Measurements from ENCODE around the gene MED12L. TPM values are rescaled to one million over a fixed set of nuclear protein-coding genes. Genes with fewer than 3 reads are reported as not detected.
"Not testable (repeated sequence)": the region's sequence is repeated elsewhere in the genome, so short reads cannot be mapped to it uniquely, and the experiment has no call there.

The MED12L gene
- total RNA-seq, 1 donor from 2014 or later = 0.32 TPM

DNA sequence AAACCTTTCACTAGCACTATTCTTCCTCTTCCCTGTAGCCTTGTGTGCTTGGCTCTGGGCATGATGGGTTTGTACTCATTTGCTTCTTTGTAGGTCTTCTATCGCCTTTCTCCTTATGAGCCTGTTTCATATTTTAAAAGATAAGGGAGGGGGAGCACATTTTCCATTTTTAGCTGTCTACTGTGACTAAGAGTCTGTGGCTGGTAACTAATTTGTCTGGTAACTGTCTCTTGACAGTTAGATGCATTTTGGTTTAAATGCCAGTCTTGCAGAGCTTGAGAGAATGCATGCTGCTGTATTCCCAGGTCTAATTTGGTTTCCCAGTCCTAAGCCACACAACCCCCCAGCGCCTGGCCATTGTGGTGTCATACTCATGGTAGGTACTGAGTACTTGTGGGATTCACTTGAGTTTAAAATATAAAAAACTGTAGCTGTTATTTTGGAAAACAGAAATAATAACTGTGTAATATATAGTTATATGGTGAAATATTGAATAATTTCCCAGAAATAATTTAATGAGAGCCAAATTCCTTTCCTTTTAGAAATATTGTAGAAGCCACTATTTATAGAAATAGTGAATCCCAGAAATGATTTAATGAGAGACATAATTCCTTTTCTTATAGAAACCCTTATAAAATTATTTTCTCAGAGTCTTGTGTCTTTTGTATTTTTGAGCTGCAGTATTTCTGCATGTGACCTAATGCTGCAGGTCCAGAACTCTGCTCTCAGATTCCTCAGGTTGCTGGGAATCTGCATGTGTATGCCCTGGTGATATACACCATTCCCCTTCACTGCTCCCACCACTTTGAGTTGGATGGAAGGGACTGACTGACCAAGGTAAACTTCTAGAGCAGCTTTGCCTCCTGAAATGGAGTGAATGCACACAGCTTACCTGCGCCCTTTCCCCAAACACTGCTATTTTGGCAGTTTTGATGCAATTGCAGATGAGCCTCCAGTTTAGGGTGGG, 131.5 kb downstream of the MED12L start:
- ATAC-seq = no peak

DNA sequence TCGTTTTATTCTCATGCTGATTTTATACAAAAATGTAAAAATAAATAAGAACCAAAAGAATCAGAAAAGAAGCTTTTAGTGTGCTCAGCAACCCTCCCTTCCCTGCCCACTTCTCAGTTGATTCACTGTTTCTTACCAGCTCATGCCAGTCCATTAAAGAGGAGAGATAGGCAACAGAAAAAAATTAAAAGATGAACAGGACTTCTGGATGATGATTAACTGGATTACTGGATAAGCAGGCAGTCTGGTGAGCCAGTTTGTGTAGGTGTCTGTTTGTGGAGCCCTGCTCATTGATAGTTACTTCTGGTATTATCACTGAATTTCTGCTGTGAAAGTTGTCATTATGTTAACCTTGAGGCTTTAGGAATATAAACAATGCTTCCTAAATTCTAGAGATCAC, 132.7 kb downstream of the MED12L start:
- ATAC-seq = no peak

DNA sequence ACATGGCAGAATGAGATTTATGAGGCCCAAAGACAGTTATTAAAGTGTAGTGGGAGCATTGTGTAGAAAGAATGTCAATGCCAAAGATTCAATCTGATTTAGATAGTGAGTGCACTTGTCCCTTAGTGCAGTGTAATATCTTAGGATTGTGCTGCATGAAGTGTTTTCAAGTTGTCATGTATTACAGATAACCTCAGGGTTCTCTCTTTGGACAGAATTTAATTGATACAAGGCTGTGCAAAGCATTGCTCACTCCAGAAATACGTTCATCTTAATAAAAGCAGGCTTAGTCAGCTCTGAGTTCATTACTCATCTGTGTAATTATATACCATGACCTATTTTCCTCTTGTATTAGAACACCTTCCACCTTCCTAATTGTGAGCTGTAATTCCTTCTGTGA, 133.6 kb downstream of the MED12L start:
- peak; percentile 90 for ATAC-seq

DNA sequence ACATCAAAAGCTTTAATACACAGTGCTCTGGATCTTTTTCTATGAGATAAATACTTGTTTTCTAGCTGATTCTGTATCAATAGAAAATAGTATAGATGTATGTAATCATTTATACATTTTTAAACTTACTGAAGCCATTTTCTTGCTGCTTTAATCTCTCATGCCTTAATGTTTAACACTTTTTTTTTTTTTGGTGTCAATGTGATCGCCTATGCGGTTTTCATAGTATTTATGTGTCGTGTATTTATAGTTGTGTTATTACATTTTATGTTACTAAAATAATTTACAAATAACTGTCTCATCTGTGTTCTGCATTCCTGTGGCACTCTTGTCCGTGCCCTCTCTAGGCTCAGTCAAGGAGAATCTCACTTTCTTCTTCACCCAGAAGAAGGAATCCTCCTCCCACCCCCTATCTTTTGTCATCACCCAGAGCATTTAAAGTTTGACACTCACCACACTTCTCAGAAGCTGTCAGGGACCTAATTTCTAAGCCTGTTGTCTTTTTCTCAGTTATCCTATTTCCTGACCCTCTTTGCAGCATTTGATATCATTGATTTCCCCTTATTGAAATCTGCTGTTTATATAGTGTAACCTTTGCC, 138.9 kb downstream of the MED12L start:
- no peak for ATAC-seq

DNA sequence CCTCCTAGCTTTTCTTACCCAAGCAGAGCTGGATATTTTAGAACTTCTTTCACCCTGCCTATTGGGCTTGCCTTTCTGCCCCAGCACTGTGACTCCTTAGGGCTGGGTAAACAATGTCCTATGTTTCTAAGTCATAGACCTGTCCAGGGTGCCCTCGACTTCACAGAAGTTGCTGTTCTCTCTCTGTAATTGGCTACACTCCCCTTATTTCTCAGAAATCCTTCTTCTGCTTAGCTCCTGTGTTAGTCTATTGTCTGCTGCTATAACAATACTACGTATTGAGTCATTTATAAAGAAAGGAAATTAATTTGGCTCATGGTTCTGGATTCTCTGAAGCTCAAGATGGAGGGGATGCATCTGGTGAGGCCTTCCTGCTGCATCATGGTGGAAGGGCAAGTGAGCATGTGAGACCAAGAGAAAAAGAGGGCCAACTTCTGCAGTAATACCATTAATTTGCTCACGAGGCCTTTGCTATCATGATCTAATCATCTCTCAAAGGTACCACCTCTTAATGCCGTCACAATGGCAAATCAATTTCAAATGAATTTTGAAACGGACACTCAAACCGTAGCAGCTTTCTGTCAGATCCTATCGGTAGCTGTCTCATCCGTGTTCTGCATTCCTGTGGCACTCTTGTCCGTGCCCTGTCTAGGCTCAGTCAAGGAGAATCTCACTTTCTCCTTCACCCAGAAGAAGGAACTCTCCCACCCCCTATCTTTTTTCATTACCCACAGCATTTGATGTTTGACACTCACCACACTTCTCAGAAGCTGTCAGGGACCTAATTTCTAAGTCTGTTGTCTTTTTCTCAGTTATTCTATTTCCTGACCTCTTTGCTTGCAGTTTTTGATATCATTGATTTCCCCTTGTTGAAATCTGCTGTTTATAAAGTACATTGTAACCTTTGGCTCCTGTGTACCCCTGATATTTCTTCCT, 139.8 kb downstream of the MED12L start:
- no peak for ATAC-seq

DNA sequence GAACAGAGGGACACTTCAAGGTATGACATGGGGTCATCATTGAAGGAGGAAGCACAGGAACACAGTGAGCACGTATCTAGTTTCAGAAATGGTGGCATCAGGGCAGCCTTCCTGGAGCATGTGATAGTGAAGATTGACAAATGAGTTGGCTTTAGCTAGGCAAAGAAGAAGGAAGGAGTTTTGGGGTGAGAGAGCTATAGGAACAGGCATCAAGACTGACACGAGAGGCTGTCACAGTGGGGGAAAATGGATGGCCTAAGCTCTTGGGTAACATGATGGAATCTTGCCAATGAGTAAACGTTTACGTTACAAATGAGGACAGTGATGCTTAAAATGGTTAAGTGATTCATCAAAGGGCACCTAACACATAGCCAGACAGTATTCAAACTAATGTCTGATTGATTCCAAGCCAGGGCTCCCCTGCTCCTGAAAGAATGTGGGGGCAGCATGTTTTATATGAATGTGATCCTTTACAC, 140.7 kb downstream of the MED12L start:
- ATAC-seq = peak; percentile 46

DNA sequence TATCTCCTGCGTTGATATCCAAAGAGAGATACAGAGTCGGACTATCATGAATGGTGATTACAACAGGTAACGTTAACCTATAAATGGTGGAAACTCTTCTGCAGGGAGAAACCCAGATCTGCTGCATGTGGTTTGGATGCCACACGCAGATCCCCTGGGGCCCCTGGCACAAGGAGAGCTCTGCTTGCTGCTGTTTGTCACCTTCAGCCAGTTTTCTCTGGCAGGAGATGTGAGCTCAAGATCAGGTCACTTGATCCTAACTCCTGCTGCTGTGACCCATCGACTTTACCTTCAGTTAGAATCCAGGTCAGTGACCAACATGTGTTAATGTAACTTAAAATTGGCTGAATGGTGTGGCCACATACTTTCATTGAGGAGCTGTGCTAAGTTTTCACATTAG, 141.4 kb downstream of the MED12L start:
- ATAC-seq = no peak

DNA sequence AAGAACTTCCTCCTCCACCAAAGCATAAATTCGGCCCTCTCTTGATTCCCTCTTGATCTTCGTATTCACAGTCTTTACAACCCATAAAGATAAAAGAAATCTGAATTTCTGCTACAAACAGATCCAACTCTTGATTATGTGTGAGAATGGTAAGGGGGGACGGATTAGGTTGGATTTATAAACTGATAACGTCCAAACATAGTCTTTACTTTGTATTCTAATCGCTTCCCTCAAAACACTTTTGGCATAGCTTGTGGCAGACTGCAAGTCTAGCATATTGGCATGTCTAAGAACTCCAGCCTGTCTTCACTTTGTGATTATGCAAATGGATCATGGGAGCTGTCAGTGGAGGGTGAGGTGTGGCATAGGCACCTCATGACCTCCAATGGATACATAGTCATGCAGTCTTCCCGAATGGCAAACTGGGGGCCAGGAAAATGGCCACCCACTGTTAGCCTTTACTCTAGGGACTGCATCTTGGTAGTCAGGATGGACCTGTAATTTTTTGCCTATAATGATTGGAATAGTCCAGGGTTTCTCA, 141.9 kb downstream of the MED12L start:
- ATAC-seq = peak; percentile 12

DNA sequence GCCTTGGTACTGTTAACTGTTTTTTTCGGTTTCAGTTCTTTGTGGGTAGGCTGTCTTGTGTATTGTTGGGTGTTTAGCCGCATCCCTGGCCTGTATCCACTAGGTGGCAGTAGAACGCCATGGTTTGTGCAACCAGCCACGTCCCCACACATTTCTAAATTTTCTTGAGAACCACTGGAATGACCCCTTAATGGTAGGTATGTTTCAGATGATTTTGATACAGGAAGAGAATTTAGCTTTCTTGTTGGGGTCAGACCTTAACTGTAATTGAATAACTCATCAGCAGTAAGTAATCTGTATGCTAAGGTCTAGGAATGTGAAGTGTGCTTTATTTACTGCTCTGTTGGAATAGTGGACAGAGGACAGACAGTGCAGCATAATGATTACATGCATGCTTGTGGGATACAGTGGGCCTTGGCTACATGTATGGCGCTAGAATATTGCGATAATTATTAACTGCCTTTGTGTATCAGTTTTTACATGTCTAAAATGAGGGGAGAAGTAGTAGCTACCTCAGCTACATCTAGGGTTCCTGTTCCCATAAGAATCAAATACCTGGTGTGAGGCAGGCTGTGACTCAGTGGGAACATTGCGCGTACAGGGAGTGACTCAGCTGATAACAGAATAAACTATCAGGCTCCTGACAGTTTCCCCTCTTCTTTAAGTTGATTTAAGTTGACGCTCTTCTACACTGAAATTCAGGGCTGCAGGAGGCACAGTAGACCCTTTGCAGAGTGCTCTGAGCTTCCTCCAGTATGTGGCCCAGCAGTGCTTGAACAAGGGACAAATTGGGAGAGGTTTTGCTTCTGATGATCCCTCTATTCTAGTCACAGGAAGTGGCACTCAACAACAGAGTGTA, 142.6 kb downstream of the MED12L start:
- ATAC-seq = peak; percentile 86

DNA sequence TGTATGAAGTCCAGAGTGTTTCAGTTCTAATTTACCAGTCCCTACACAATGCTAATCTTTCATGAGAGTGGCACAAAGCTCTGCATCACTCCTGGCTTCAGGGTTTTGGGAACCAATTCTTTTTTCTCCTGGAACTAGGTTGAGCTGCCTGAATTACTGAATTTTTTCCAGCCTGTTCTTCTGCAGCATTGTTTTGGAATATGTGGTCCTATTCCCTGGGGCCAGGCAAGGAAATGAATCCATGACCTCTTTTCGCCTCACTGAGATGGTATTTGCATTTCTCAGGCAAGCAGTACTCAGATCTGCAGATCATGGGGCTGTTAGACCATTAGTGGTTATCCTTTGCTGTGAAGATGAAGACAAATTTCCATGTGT, 143.2 kb downstream of the MED12L start:
- no peak for ATAC-seq

DNA sequence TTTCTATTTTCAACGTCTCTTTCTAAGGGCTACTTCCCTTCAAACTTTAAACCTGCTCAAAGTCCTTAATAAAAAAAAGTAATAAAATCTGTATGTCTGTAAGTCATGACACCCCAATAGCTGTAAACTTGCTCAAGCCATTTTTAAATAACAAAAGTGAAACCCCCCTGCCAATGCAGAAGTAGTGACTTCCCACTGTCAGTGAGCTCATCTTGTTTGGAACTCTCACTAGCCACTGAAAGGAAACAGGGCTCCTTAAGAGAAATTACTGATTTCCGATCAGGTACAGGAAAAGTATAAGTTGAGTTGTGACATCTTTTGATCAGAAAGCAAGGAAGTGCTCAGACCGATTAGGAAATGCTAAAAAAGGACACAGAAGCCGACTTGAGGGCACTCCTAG, 145.2 kb downstream of the MED12L start:
- ATAC-seq = no peak

DNA sequence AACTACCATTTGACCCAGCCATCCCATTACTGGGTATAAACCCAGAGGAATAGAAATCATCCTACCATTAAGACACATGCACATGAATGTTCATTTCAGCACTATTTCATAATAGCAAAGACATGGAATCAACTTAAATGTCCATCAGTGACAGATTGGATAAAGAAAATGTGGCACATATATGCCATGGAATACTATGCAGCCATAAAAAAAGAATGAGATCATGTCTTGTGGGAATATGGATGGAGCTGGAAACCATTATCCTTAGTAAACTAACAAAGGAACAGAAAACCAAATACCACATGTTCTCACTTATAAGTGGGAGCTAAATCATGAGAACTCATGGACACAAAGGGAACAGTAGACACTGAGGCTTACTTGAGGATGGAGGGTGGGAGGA, 146.9 kb downstream of the MED12L start:
- not testable (repeated sequence) for ATAC-seq

DNA sequence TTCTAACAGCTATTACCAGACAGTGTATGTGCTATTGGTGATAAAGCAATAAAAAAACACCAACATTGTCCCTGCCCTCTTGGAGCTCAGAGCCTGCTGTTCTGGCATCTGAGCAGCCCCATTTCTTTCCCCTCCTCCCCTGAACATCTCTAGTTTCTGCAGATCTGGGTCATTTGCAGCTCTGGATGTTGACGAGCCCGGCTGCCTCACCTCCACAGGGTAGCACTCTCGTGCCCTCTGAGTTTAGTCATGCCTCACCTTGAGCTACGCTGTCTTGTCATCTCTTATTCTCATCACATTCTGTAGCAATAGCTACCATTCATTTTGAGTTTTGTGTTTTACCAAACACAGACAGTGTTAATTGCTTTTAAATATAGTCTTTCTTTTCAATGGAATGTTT, 147.5 kb downstream of the MED12L start:
- no peak for ATAC-seq

DNA sequence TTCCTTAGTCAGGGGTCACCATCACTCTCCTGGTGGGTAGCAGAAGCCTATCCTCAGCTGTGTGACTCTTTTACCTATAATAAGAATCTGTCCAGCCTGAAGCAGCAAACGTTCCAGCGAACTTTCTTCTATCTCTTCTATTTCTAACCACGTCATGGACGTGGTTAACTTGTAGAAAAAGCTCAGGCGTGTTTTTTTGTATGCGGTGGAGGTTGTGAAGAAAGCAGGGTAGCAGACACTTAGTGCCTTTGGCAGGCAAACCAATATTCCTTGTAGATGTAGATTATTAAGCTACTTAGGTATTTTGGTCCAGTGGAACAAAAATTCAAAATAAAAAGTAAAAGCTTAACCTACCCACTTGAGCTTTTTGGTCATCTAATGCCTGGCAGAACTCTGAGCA, 149.4 kb downstream of the MED12L start:
- no peak for ATAC-seq

DNA sequence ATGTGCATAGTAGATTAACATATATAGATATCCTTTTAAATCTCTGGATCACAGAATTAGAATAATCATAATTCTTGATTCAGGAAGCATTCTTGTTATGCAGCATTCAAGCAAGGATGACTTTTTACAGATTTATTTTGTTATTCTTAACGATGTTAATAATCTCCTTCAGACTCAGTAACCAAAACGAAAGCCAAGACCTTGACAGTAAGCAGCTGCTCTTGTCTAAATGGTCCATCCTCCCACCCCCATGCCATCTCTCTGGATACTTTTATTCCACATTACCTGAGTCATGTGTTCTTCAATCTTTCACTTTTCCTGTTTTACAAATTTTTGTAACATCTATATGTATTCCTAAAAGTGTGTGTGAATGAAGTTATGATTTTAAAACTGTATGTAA, 150.9 kb downstream of the MED12L start:
- ATAC-seq = no peak

DNA sequence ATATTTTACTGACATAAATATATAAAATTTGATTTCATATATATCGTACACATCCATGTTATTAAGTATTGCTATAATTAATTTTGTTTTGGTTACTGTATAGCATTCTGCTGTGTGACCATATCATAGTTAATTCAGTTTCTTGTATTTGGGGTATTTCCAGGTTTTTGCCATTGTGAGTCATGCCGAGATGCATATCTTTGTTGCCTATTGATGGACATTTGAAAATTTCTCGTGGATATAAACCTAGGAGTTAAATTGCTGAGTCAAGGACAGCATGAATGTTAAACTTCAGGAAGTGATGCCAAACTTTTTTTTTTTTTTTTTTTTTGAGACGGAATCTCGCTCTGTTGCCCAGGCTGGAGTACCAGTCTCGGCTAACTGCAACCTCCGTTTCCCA, 151.3 kb downstream of the MED12L start:
- ATAC-seq = no peak

DNA sequence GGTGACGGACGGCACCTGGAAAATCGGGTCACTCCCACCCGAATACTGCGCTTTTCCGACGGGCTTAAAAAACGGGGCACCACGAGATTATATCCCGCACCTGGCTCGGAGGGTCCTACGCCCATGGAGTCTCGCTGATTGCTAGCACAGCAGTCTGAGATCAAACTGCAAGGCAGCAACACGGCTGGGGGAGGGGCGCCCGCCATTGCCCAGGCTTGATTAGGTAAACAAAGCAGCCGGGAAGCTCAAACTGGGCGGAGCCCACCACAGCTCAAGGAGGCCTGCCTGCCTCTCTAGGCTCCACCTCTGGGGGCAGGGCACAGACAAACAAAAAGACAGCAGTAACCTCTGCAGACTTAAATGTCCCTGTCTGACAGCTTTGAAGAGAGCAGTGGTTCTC, 156.5 kb downstream of the MED12L start:
- ATAC-seq = not testable (repeated sequence)

DNA sequence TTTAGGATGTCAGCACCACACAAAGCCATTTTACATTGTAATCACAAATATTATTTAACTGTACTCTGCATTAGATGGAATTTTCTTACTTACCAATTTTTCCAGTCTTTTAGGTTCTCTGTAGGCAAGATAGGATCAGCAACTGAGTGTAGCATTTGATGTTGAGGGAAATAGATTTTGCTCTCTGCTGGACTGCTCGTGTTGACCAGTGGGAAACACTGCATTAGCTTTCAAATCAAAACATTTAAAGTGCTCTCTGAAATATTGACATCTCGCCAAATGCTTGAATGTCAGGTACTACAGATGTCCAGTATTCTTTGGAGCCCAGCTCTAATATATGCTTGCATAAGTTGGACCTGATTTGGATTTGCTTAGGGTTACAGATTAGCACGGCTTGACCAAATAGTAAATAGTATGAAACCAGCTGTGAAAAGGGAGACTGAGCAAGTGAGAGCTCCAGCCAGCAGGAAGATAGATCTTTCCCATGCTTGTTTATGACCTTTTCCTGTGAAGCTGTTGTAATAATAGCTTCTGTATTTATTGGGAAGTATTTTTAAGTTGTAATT, 163.4 kb downstream of the MED12L start:
- no peak for ATAC-seq

DNA sequence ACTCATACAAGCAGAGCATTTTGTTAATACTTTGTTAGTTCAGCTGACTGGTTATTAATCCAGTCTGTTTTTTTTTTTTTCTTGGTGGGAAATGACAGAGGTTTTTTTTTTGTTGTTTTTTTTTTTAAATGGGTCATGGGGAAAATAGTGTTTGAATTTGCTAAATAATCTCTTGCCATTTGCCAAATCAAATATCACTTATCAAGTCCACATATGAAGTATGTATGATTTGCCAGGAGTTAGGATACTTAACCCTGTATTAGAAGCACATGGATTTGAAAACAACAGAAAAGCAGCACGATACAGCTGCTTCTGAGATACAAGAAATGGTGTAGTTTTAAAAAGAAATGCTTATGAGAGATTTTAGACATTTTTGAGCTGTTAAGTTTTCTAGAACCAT, 171.3 kb downstream of the MED12L start:
- ATAC-seq = no peak

DNA sequence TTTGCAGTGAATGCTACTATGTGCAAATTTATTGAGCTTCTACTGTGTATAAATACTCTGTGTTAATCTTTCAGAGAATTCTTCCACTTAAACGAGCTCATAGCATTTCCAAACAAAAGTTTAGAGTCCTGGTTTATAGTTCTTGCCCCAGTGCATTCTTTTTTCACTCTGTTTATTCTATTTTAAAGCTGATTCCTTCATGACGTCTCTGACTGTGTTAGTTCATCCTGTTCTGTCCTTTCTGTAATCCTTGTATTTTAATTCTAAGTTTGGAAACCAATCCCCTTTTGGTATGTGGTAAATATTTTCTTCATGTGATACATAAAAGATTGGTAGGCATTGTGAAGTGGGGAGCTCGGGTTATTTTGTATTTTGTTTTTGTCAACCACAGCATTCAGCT, 174.2 kb downstream of the MED12L start:
- ATAC-seq = no peak

DNA sequence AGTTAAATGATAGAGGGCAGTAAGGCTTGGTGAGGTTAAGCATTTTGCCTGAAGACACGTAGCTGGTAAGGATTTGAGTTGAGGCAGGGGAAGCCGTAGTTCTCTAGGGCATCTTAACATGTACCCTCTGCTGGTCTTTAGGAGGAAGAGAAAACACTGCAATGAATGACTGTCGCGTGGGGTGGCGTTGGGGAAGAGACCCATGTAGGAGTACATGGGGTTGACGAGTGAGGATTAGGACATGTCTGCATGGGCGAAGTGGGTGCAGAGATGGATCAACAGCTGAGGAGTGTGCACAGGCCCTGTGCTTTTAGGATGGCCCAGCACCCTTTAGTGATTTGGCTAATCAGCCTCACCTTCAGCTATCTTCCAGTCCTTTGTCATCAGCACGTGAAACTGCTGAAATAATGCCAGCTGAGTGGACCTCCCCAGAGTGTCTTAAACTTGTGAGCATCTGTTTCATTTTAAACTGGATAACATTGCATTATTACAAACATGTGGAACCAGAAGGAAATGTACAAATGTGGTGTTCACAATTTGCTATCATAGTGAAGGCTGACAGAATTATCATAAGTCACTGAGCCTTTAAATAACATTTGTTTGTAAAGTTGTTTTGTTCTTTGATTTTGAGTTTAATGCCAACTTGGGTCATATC, 177.5 kb downstream of the MED12L start:
- no peak for ATAC-seq

Measured in esophagus mucosa (tissue), 1 donor.